Measurements from ENCODE around the gene PCID2. TPM values are rescaled to one million over a fixed set of nuclear protein-coding genes. Genes with fewer than 3 reads are reported as not detected.

Gene PCID2
- polyA plus RNA-seq, 1 of the 3 experiments (the other 2 are of a cell fraction): 69.8 TPM

DNA sequence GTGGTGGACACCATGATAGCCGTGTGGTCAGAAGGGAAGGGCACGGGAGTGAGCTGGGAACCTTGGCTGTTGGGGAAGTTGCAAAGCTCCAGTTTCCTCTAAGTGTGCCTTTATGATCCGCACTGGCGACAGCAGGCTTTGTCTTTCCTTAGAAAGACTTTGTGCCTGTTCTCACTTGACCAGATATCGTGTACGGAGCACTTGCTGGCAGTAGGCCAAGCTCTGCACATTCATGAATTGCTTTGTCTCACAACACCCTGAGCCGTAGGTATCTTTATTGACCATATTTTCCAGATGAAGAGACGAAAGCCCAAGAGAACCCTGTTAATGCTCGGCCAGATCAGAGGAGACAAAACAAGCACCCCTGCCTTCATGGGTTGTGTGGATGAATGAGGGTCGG lies 16.0 kb upstream of the PCID2 start:
- Histone ChIP-seq H3K4me3 (ENCODE audit: low read depth in 2 of 2, low read length in 1 of 2) (no peak overlapping the region), H3K79me2 (ENCODE audit: insufficient read depth) (peaks cover 89% of the 10 kb centered on the region), H3F3A (replicated peaks; ENCODE audit: insufficient read depth) (no peaks in the 10 kb centered on the region), H3K9ac (no peak overlapping the region), H3K27ac (ENCODE audit: low read depth in 2 of 2, low read length in 1 of 2) (no peak overlapping the region), H2AFZ (ENCODE audit: low read depth) (no peak overlapping the region), H4K20me1 (ENCODE audit: insufficient read depth) (peaks cover 41% of the 10 kb centered on the region), H3K9me2 (no peaks in the 10 kb centered on the region), H3K4me1 (ENCODE audit: control insufficient read depth in 1 of 2, insufficient read depth in 2 of 2, low read depth in 1 of 2, low read length in 1 of 2) (no peaks in the 10 kb centered on the region; a peak in 1 of 4 replicates), H3K36me3 (replicated peaks in 1 of 2; ENCODE audit: control insufficient read depth in 1 of 2, insufficient read depth in 2 of 2, low read length in 1 of 2) (peaks cover 29 to 47% of the 10 kb centered on the region in 2 experiments), H3K27me3 (ENCODE audit: insufficient read depth) (no peaks in the 10 kb centered on the region), H3K9me3 (no peaks in the 10 kb centered on the region), H3K4me2 (no peak overlapping the region)
- TF ChIP-seq TAF1 (IDR thresholded peaks at IDR 0.05; ENCODE audit: borderline replicate concordance, low read depth, low read length) (no peak), FOXM1 (IDR thresholded peaks at IDR 0.05; ENCODE audit: low read depth) (no peak), ELF1 (IDR thresholded peaks at IDR 0.05) (no peak), FOXJ3 (CRISPR knock-in tag; IDR thresholded peaks at IDR 0.05) (no peak), USF1 (IDR thresholded peaks at IDR 0.05; ENCODE audit: borderline replicate concordance, low read depth) (no peak), FOSL2 (IDR thresholded peaks at IDR 0.05; ENCODE audit: borderline replicate concordance, low read depth) (no peak), NFIC (IDR thresholded peaks at IDR 0.05; ENCODE audit: borderline replicate concordance) (no peak), RCOR1 (IDR thresholded peaks at IDR 0.05; ENCODE audit: low read length) (no peak), GATA2 (CRISPR knock-in tag; IDR thresholded peaks at IDR 0.05) (no peak), MAX (IDR thresholded peaks at IDR 0.05; ENCODE audit: low read depth) (no peak)
- TF ChIP-seq, protein P1, sequence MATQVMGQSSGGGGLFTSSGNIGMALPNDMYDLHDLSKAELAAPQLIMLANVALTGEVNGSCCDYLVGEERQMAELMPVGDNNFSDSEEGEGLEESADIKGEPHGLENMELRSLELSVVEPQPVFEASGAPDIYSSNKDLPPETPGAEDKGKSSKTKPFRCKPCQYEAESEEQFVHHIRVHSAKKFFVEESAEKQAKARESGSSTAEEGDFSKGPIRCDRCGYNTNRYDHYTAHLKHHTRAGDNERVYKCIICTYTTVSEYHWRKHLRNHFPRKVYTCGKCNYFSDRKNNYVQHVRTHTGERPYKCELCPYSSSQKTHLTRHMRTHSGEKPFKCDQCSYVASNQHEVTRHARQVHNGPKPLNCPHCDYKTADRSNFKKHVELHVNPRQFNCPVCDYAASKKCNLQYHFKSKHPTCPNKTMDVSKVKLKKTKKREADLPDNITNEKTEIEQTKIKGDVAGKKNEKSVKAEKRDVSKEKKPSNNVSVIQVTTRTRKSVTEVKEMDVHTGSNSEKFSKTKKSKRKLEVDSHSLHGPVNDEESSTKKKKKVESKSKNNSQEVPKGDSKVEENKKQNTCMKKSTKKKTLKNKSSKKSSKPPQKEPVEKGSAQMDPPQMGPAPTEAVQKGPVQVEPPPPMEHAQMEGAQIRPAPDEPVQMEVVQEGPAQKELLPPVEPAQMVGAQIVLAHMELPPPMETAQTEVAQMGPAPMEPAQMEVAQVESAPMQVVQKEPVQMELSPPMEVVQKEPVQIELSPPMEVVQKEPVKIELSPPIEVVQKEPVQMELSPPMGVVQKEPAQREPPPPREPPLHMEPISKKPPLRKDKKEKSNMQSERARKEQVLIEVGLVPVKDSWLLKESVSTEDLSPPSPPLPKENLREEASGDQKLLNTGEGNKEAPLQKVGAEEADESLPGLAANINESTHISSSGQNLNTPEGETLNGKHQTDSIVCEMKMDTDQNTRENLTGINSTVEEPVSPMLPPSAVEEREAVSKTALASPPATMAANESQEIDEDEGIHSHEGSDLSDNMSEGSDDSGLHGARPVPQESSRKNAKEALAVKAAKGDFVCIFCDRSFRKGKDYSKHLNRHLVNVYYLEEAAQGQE (IDR thresholded peaks at IDR 0.05; ENCODE audit: low read depth, low read length): no peak
- TF ChIP-seq, protein P2, sequence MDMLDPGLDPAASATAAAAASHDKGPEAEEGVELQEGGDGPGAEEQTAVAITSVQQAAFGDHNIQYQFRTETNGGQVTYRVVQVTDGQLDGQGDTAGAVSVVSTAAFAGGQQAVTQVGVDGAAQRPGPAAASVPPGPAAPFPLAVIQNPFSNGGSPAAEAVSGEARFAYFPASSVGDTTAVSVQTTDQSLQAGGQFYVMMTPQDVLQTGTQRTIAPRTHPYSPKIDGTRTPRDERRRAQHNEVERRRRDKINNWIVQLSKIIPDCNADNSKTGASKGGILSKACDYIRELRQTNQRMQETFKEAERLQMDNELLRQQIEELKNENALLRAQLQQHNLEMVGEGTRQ (IDR thresholded peaks at IDR 0.05; ENCODE audit: borderline replicate concordance, low read depth, low read length): no peak
- TF ChIP-seq, protein P3, sequence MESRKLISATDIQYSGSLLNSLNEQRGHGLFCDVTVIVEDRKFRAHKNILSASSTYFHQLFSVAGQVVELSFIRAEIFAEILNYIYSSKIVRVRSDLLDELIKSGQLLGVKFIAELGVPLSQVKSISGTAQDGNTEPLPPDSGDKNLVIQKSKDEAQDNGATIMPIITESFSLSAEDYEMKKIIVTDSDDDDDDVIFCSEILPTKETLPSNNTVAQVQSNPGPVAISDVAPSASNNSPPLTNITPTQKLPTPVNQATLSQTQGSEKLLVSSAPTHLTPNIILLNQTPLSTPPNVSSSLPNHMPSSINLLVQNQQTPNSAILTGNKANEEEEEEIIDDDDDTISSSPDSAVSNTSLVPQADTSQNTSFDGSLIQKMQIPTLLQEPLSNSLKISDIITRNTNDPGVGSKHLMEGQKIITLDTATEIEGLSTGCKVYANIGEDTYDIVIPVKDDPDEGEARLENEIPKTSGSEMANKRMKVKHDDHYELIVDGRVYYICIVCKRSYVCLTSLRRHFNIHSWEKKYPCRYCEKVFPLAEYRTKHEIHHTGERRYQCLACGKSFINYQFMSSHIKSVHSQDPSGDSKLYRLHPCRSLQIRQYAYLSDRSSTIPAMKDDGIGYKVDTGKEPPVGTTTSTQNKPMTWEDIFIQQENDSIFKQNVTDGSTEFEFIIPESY (IDR thresholded peaks at IDR 0.05; ENCODE audit: borderline replicate concordance, low read depth): no peak
- WGBS (ENCODE audit: low lambda C conversion rate): 97% methylated on average over 10 of the region's 10 CpGs
- CTCF ChIA-PET: interaction anchor here (0.9 to 1.5 kb wide), 2 partner anchors 26 to 293 kb away, joined by 3 read pairs; no protein-coding TSS in a partner anchor
- no peak for DNase-seq
- POLR2A ChIA-PET: no interaction called here

Data from SK-N-SH (cell line).